B cell (primary cell): ENCODE data around the gene C10orf105. TPM values are rescaled to one million over a fixed set of nuclear protein-coding genes. Genes with fewer than 3 reads are reported as not detected.

Experiments
- ATAC-seq: fragments of 200-7000 bp; cut with Tn5 transposase; one replicate; pipeline ENCODE4 v1.10.0; 2021; ENCODE audit warnings: low read depth, mild to moderate bottlenecking, moderate number of reproducible peaks, moderate library complexity
- CTCF ChIA-PET: fragments of 350-600 bp; sonication (Branson Sonifier 250); formaldehyde crosslinking; loops from one replicate; lab custom pipeline; 2021; ENCODE audit warnings: antibody characterized with exemption, inconsistent platforms; lab: Charles Lee
- POLR2A ChIA-PET: fragments of 350-600 bp; sonication (Branson Sonifier 250); formaldehyde crosslinking; loops from one replicate; lab custom pipeline; 2021; ENCODE audit warnings: antibody characterized with exemption; lab: Charles Lee
- DNase-seq: peaks from one replicate; pipeline ENCODE4 v3.0.0; 2013
- H2AFZ ChIP-seq: 2 replicates; pipeline ENCODE4 v1.6.1; 2012; ENCODE audit warnings: mild to moderate bottlenecking, low read depth, low read length; ENCODE audit not compliant: insufficient read depth, poor library complexity, severe bottlenecking
- H3K27ac ChIP-seq, 2 donors: 1 replicate in 1 of 2; 2 replicates in 1 of 2; pipeline ENCODE4 v1.5.1; 2012 to 2013; ENCODE audit warnings: low read length in 2 of 2, mild to moderate bottlenecking in 2 of 2, moderate library complexity in 1 of 2
- H3K27me3 ChIP-seq, 4 experiments: fragments of 200-600 bp in 1 of 4; sonication (generic) in 1 of 4; replicated peaks in 1 of 4; 1 replicate in 2 of 4; 2 replicates in 2 of 4; pipeline versions ENCODE4 v1.6.1 to v1.7.0; 2013 to 2016; ENCODE audit warnings: low read length in 3 of 4, mild to moderate bottlenecking in 2 of 4, mixed read lengths in 1 of 4, moderate library complexity in 1 of 4; ENCODE audit not compliant: insufficient read depth in 4 of 4, control insufficient read depth in 3 of 4; ENCODE audit errors: control extremely low read depth in 1 of 4
- H3K36me3 ChIP-seq, 2 experiments: replicated peaks in 1 of 2; 1 replicate in 1 of 2; 2 replicates in 1 of 2; pipeline versions ENCODE4 v1.6.1 to v1.7.1; 2013; ENCODE audit warnings: low read length in 1 of 2; ENCODE audit not compliant: insufficient read depth in 2 of 2, control insufficient read depth in 1 of 2; ENCODE audit errors: control extremely low read depth in 1 of 2, extremely low read depth in 1 of 2
- H3K4me1 ChIP-seq, 2 donors: fragments of 200-600 bp in 1 of 2; sonication (generic) in 1 of 2; 1 replicate in 1 of 2; 2 replicates in 1 of 2; pipeline versions ENCODE4 v1.5.1 to v1.6.1; 2013 to 2017; ENCODE audit warnings: low read length in 2 of 2; ENCODE audit not compliant: control insufficient read depth in 2 of 2, insufficient read depth in 2 of 2
- H3K4me2 ChIP-seq: replicated peaks from 2 replicates; pipeline ENCODE3; 2012; ENCODE audit warnings: mild to moderate bottlenecking, low read depth, low read length; ENCODE audit not compliant: poor library complexity, severe bottlenecking
- H3K4me3 ChIP-seq, 5 experiments: fragments of 200-600 bp in 1 of 5; sonication (generic) in 1 of 5; 1 replicate in 3 of 5; 2 replicates in 2 of 5; pipeline versions ENCODE4 v1.5.1 to v1.7.0; 2011 to 2016; ENCODE audit warnings: low read length in 4 of 5, mild to moderate bottlenecking in 4 of 5, low read depth in 2 of 5, control low read depth in 1 of 5, moderate library complexity in 1 of 5; ENCODE audit not compliant: insufficient read depth in 1 of 5; ENCODE audit errors: control extremely low read depth in 1 of 5, extremely low read depth in 1 of 5
- H3K79me2 ChIP-seq: fragments of 200-600 bp; sonication (generic); one replicate; pipeline ENCODE4 v1.6.0; 2016; ENCODE audit warnings: low read length; ENCODE audit not compliant: control insufficient read depth, insufficient read depth
- H3K9ac ChIP-seq: fragments of 200-600 bp; sonication (generic); 2 replicates; pipeline ENCODE4 v1.6.1; 2017; ENCODE audit warnings: mild to moderate bottlenecking, low read length, moderate library complexity
- H3K9me3 ChIP-seq, 3 donors: one replicate each; pipeline versions ENCODE4 v1.6.1 to v1.7.1; 2013; ENCODE audit warnings: low read length in 2 of 3; ENCODE audit not compliant: control insufficient read depth in 2 of 3, insufficient read depth in 1 of 3; ENCODE audit errors: control extremely low read depth in 1 of 3
- H4K20me1 ChIP-seq: 2 replicates; pipeline ENCODE4 v1.6.0; 2012; ENCODE audit warnings: mild to moderate bottlenecking, low read length; ENCODE audit not compliant: insufficient read depth, control insufficient read depth, poor library complexity, severe bottlenecking
- H3K27ac Mint-ChIP-seq: one replicate; pipeline ENCODE4 v1.8.0; 2021; ENCODE audit warnings: mixed read lengths
- H3K27me3 Mint-ChIP-seq: one replicate; pipeline ENCODE4 v1.8.0; 2021; ENCODE audit warnings: mixed read lengths
- H3K4me1 Mint-ChIP-seq: one replicate; pipeline ENCODE4 v1.8.0; 2021; ENCODE audit warnings: mixed read lengths
- H3K4me3 Mint-ChIP-seq: one replicate; pipeline ENCODE4 v1.8.0; 2021; ENCODE audit warnings: mixed read lengths
- H3K9me3 Mint-ChIP-seq: one replicate; pipeline ENCODE4 v1.8.0; 2022; ENCODE audit warnings: mixed read lengths; ENCODE audit not compliant: insufficient read depth
- CTCF ChIP-seq: fragments of 200-600 bp; IDR thresholded peaks from one replicate; pipeline ENCODE4 v1.8.0; 2022; ENCODE audit warnings: antibody characterized with exemption, mild to moderate bottlenecking
- EZH2 ChIP-seq: IDR thresholded peaks from 2 replicates; pipeline ENCODE4 v1.6.1; 2012; ENCODE audit warnings: borderline replicate concordance, low read depth, mild to moderate bottlenecking, moderate library complexity, low read length; ENCODE audit not compliant: insufficient read depth, poor library complexity, severe bottlenecking
- WGBS: methylation state at CpG from one replicate; pipeline ENCODE4 v1.1.5; 2013; ENCODE audit warnings: missing lambda C conversion rate; ENCODE audit not compliant: insufficient coverage; 5-methylcytosine and 5-hydroxymethylcytosine counted together
- intact Hi-C: fragments of 100-400 bp; cut with micrococcal nuclease; formaldehyde crosslinking; loops from one replicate; pipeline ENCODE4 v1.10.0; 2022
- polyA plus RNA-seq: library from polyadenylated mRNA; depleted of rRNA; stranded (reverse); fragments of >200 nt; gene quantifications from 2 replicates; pipeline ENCODE4 v1.2.3, GENCODE V29; 2012
- total RNA-seq, 2 donors: library from RNA; stranded (reverse); fragments of 120-200 nt in 1 of 2; gene quantifications; 1 replicate in 1 of 2; 2 replicates in 1 of 2; pipeline versions ENCODE4 v1.2.3 to v1.2.4, GENCODE V29; 2013 to 2022

Gene C10orf105
- total and polyA plus RNA-seq, 2 donors (not counting 1 experiment from before 2014, with no cell fraction given), result 0.03 TPM; not detected in 1

GRCh38 chr10:71753960-71754505 lies 34.5 kb upstream of the C10orf105 start:
- ChIA-PET POLR2A (no interaction called here), CTCF (interaction anchor here (1.0 to 1.4 kb wide), 2 partner anchors 14 to 21 kb away, joined by 3 to 4 read pairs; no protein-coding TSS in a partner anchor)
- H3K27ac ChIP-seq, result peak overlapping the region; percentile 11 to 35
- H3K36me3 ChIP-seq, result peaks cover 0 to 19% of the 10 kb centered on the region in 2 experiments
- H3K4me1 ChIP-seq, result peaks cover 86 to 87% of the 10 kb centered on the region in 2 donors
- Mint-ChIP-seq H3K4me1 (peaks cover 76% of the 10 kb centered on the region), H3K27ac (peak overlapping the region; percentile 96), H3K27me3 (no peaks in the 10 kb centered on the region), H3K9me3 (no peaks in the 10 kb centered on the region), H3K4me3 (peak overlapping the region; percentile 77)
- ATAC-seq (no peak), DNase-seq (no peak)
- TF ChIP-seq EZH2 (no peak), CTCF (no peak)
- intact Hi-C loops, result no loop called here
- H3K79me2 ChIP-seq, result no peaks in the 10 kb centered on the region
- no peaks in the 10 kb centered on the region for H4K20me1 ChIP-seq
- H3K27me3 ChIP-seq, result no peaks in the 10 kb centered on the region
- H3K4me2 ChIP-seq, result peak overlapping the region; percentile 56
- no peaks in the 10 kb centered on the region for H3K9me3 ChIP-seq
- whole genome bisulfite sequencing, result 23% methylated on average over 5 of the region's 8 CpGs
- H2AFZ ChIP-seq, result no peak overlapping the region
- no peak overlapping the region for H3K4me3 ChIP-seq
- H3K9ac ChIP-seq, result peak overlapping the region; percentile 8
